ENCODE measurements around the gene LRP11. TPM values are rescaled to one million over a fixed set of nuclear protein-coding genes. Genes with fewer than 3 reads are reported as not detected.
A peak's percentile ranks its signal among the peaks of the same experiment; 100 is the strongest.

Gene LRP11
- total and polyA plus RNA-seq, 2 of the 13 experiments (the other 11 are each of a cell fraction or from before 2014, with no cell fraction given), result 32.4 to 48.9 TPM

DNA sequence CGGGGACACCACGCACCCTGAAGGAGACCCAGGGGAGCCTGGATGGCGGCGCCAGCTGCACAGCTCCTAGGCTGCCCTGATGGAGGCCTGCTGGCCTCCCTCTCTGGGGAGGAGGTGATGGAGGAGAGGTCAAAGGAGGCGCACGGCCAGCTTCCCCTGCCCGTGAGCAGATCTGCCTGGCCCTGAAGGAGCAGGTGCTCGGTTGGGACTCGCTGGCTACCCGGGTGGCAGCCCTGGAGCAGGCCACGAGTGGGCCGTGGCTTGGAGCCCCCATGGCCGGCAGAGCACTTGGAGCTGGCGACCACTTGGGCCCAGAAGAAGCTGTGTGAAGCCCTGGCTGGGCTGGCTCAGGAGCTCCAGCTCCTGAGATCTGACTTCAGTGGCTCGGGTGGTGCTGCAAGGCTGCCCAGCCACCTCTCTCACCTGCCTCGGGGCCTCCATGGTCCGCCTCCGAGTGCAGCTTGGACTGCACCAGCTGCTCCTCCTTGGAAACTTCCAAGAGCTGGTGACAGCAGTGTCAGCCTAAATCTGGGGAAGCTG, 41.3 kb upstream of the LRP11 start:
- H3K4me2 ChIP-seq (ENCODE audit: low read depth, low read length), result no peak overlapping the region
- H3K9me3 ChIP-seq (ENCODE audit: low read length), result peaks cover 12% of the 10 kb centered on the region
- CTCF ChIA-PET (ENCODE audit: low intra/inter-chr PET ratio, low total read pairs), result no interaction called here
- peaks cover 9% of the 10 kb centered on the region; the same call in 1 of the 2 replicates for H3K4me1 ChIP-seq (ENCODE audit: insufficient read depth, low read length)
- TF ChIP-seq, protein P1, sequence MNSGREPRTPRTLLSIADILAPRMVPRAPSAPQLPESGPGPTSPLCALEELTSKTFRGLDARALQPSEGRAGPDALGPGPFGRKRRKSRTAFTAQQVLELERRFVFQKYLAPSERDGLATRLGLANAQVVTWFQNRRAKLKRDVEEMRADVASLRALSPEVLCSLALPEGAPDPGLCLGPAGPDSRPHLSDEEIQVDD (CRISPR knock-in tag; IDR thresholded peaks at IDR 0.05; ENCODE audit: borderline replicate concordance), result no peak
- TF ChIP-seq MAFF (IDR thresholded peaks at IDR 0.05; ENCODE audit: low read depth, low read length) (no peak), STAG1 (CRISPR knock-in tag; IDR thresholded peaks at IDR 0.05) (no peak), RORA (CRISPR knock-in tag; IDR thresholded peaks at IDR 0.05) (no peak), ZNF337 (CRISPR knock-in tag; IDR thresholded peaks at IDR 0.05; ENCODE audit: borderline replicate concordance, low read depth) (no peak), SRY (CRISPR knock-in tag; IDR thresholded peaks at IDR 0.05) (no peak), ZNF343 (CRISPR knock-in tag; IDR thresholded peaks at IDR 0.05) (no peak), SYNCRIP (IDR thresholded peaks at IDR 0.05; ENCODE audit: insufficient read depth, low read depth, low read length) (no peak), RFXANK (CRISPR knock-in tag; IDR thresholded peaks at IDR 0.05) (no peak), ZSCAN30 (CRISPR knock-in tag; IDR thresholded peaks at IDR 0.05) (no peak), KLF16 (CRISPR knock-in tag; IDR thresholded peaks at IDR 0.05) (no peak), ZNF329 (CRISPR knock-in tag; IDR thresholded peaks at IDR 0.05; ENCODE audit: low read depth) (no peak)
- TF ChIP-seq, protein P2, sequence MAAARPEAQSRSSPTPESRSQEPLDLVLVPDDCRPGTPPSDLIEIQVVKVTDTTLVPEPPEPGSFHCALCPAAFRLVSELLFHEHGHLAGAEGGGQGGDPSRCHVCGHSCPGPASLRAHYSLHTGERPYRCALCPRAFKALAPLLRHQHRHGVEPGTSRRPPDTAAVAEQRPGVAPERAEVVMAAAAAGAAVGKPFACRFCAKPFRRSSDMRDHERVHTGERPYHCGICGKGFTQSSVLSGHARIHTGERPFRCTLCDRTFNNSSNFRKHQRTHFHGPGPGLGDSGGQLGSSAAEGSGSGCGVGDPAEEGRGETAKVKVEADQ (CRISPR knock-in tag; IDR thresholded peaks at IDR 0.05; ENCODE audit: borderline replicate concordance), result no peak
- TF ChIP-seq, protein P3, sequence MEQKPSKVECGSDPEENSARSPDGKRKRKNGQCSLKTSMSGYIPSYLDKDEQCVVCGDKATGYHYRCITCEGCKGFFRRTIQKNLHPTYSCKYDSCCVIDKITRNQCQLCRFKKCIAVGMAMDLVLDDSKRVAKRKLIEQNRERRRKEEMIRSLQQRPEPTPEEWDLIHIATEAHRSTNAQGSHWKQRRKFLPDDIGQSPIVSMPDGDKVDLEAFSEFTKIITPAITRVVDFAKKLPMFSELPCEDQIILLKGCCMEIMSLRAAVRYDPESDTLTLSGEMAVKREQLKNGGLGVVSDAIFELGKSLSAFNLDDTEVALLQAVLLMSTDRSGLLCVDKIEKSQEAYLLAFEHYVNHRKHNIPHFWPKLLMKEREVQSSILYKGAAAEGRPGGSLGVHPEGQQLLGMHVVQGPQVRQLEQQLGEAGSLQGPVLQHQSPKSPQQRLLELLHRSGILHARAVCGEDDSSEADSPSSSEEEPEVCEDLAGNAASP (CRISPR knock-in tag; IDR thresholded peaks at IDR 0.05; ENCODE audit: borderline replicate concordance), result no peak
- in situ Hi-C loops (cut with HindIII; ENCODE audit: extremely low pct_ligation_motif_present, low pct_unique_long_range_greater_than_20kb) (no loop called here), intact Hi-C loops (cut with micrococcal nuclease; ENCODE audit: unreplicated experiment) (no loop called here)
- H3K79me2 ChIP-seq (ENCODE audit: insufficient read depth, low read length), result no peaks in the 10 kb centered on the region
- H2AFZ ChIP-seq (ENCODE audit: low read length), result no peak overlapping the region
- FAIRE-seq, result no peak
- H3K4me3 ChIP-seq (replicated peaks in 1 of 3; ENCODE audit: insufficient read depth in 1 of 3, low read depth in 2 of 3, low read length in 3 of 3), result no peak overlapping the region
- H3K9ac ChIP-seq (ENCODE audit: insufficient read depth, low read depth, low read length), result no peak overlapping the region
- no peaks in the 10 kb centered on the region for H4K20me1 ChIP-seq (ENCODE audit: insufficient read depth, low read length)
- H3K27me3 ChIP-seq (ENCODE audit: control insufficient read depth in 1 of 2, insufficient read depth in 2 of 2, low read length in 2 of 2), result peaks cover 5 to 43% of the 10 kb centered on the region in 2 experiments; a peak in 4 of 5 replicates
- POLR2A ChIA-PET, result interaction anchor here (1.2 kb wide), 1 partner anchor 9 kb away, joined by 6 read pairs; no protein-coding TSS in a partner anchor
- H3K27ac ChIP-seq (ENCODE audit: extremely low read length, insufficient read depth, low read length), result no peak overlapping the region
- ATAC-seq, result peak; percentile 7; the same call in 2 of the 3 replicates
- 30% methylated on average over 13 of the region's 18 CpGs for WGBS (ENCODE audit: low lambda C conversion rate)
- DNase-seq (ENCODE audit: low spot score), result no peak
- no TSS peak for BruUV-seq (replicated peaks)
- no peaks in the 10 kb centered on the region for H3K36me3 ChIP-seq (replicated peaks in 1 of 2; ENCODE audit: control insufficient read depth in 1 of 2, insufficient read depth in 2 of 2, low read length in 2 of 2)
